ENCODE measurements around the gene GRID1.

The GRID1 gene

GRCh38 chr10:86222336-86222650 lies 144.3 kb downstream of the GRID1 start:
- no peak for DNase-seq (ENCODE audit: low read depth)
- no peak for TF ChIP-seq CTCF (IDR thresholded peaks at IDR 0.05; ENCODE audit: control insufficient read depth, extremely low read depth, insufficient read depth)
- no peak overlapping the region for H3K4me3 ChIP-seq (ENCODE audit: low read depth, low read length)

GRCh38 chr10:86221442-86222335 lies 144.9 kb downstream of the GRID1 start:
- no peak overlapping the region for H3K4me3 ChIP-seq (ENCODE audit: low read depth, low read length)
- DNase-seq (ENCODE audit: low read depth) = no peak

GRCh38 chr10:86220626-86221025 lies 146.0 kb downstream of the GRID1 start:
- DNase-seq (ENCODE audit: low read depth) = no peak
- no peak overlapping the region for H3K4me3 ChIP-seq (ENCODE audit: low read depth, low read length)
- TF ChIP-seq CTCF (IDR thresholded peaks at IDR 0.05; ENCODE audit: control insufficient read depth, extremely low read depth, insufficient read depth) = no peak

More at GRCh38 chr10:86221442-86222335, 144.9 kb downstream of the GRID1 start:
- TF ChIP-seq CTCF (IDR thresholded peaks at IDR 0.05; ENCODE audit: control insufficient read depth, extremely low read depth, insufficient read depth) = no peak

- DNase-seq (ENCODE audit: low read depth) = no peak
- no peak for TF ChIP-seq CTCF (IDR thresholded peaks at IDR 0.05; ENCODE audit: control insufficient read depth, extremely low read depth, insufficient read depth)
- no peak overlapping the region for H3K4me3 ChIP-seq (ENCODE audit: low read depth, low read length)
Measured at GRCh38 chr10:86219271-86219670, 147.3 kb downstream of the GRID1 start.

GRCh38 chr10:86218842-86219241 lies 147.8 kb downstream of the GRID1 start:
- TF ChIP-seq CTCF (IDR thresholded peaks at IDR 0.05; ENCODE audit: control insufficient read depth, extremely low read depth, insufficient read depth) = no peak
- DNase-seq (ENCODE audit: low read depth) = no peak
- H3K4me3 ChIP-seq (ENCODE audit: low read depth, low read length) = no peak overlapping the region

- H3K4me3 ChIP-seq (ENCODE audit: low read depth, low read length) = no peak overlapping the region
- DNase-seq (ENCODE audit: low read depth) = no peak
- no peak for TF ChIP-seq CTCF (IDR thresholded peaks at IDR 0.05; ENCODE audit: control insufficient read depth, extremely low read depth, insufficient read depth)
Measured at GRCh38 chr10:86218160-86218559, 148.4 kb downstream of the GRID1 start.
